ENCODE measurements around the gene ASPSCR1. TPM values are rescaled to one million over a fixed set of nuclear protein-coding genes. Genes with fewer than 3 reads are reported as not detected.

ASPSCR1 gene
- total RNA-seq, 4 donors from 2014 or later: 24.0 to 44.7 (median 32.0) TPM

DNA sequence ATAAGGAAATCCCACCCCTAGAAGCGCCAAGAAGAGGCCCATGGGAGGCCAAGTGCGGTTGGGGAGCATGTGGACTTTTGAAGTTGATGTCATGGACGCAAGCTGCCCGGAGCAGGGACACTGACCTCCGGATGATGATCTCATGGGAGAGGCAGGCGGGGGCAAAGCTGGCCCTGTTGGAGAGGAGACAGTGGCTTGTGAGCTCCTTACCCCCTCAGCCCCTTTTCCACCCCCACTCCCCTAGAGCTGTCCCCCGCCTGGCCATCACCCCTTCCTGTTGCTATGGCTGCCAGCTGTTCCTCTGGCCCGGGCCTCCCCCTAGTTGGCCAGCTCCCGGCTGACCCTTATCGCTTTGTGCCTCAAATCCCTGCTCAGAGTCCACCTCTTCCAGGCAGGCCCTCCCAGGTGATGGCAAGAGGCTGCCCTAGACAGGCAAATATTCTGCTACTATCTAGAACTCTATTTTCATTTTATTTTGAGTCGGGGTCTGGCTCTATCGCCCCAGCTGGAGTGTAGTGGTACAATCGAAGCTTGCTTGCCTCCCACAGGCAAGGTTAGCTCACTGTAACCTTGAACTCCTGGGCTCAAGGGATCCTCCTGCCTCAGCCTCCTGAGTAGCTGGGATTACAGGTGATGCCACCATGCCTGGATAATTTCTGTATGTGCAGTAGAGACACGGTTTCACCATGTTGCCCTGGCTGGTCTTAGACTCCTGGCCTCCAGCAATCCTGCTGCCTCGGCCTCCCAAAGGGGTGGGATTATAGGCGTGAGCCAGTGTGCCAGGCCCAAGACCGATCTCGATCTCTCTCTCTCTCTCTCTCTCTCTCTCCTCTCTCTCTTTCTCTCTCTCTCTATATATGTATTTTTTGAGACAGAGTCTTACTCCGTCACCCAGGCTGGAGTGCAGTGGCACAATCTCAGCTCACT, 23.0 kb upstream of the ASPSCR1 start:
- ATAC-seq: no peak
- Histone ChIP-seq H3K4me3 (no peak overlapping the region), H3K36me3 (no peaks in the 10 kb centered on the region), H3K4me1 (peaks cover 4 to 6% of the 10 kb centered on the region in 2 donors), H3K9me3 (no peaks in the 10 kb centered on the region), H3K27me3 (peaks cover 0 to 12% (median 7%) of the 10 kb centered on the region in 3 donors), H3K27ac (no peak overlapping the region)
- TF ChIP-seq POLR2A (IDR thresholded peaks at IDR 0.05) (no peak), CTCF (IDR thresholded peaks at IDR 0.05 in 4 of 5, conservative IDR thresholded peaks at IDR 0.05 in 1 of 5) (no peak)
- in situ Hi-C loops (cut with MboI; ENCODE audit: low sequenced_read_pairs in 4 of 4): no loop called here
- intact Hi-C loops (cut with DNase I; ENCODE audit: low total_unique reads): no loop called here
- no peak for DNase-seq

- no peaks in the 10 kb centered on the region for H3K36me3 ChIP-seq
- in situ Hi-C loops (cut with MboI; ENCODE audit: low sequenced_read_pairs in 4 of 4): no loop called here
- intact Hi-C loops (cut with DNase I; ENCODE audit: low total_unique reads): no loop called here
- H3K27me3 ChIP-seq: peaks cover 3 to 16% (median 9%) of the 10 kb centered on the region in 3 donors
- H3K9me3 ChIP-seq: no peaks in the 10 kb centered on the region
- no peak overlapping the region for H3K27ac ChIP-seq
- peaks cover 4 to 7% of the 10 kb centered on the region in 2 donors for H3K4me1 ChIP-seq
- H3K4me3 ChIP-seq: no peak overlapping the region
- TF ChIP-seq POLR2A (IDR thresholded peaks at IDR 0.05) (no peak), CTCF (IDR thresholded peaks at IDR 0.05 in 4 of 5, conservative IDR thresholded peaks at IDR 0.05 in 1 of 5) (no peak)
- ATAC-seq (no peak), DNase-seq (no peak)
These were observed 22.3 kb upstream of the ASPSCR1 start for GRCh38 chr17:81955058-81955681.

DNA sequence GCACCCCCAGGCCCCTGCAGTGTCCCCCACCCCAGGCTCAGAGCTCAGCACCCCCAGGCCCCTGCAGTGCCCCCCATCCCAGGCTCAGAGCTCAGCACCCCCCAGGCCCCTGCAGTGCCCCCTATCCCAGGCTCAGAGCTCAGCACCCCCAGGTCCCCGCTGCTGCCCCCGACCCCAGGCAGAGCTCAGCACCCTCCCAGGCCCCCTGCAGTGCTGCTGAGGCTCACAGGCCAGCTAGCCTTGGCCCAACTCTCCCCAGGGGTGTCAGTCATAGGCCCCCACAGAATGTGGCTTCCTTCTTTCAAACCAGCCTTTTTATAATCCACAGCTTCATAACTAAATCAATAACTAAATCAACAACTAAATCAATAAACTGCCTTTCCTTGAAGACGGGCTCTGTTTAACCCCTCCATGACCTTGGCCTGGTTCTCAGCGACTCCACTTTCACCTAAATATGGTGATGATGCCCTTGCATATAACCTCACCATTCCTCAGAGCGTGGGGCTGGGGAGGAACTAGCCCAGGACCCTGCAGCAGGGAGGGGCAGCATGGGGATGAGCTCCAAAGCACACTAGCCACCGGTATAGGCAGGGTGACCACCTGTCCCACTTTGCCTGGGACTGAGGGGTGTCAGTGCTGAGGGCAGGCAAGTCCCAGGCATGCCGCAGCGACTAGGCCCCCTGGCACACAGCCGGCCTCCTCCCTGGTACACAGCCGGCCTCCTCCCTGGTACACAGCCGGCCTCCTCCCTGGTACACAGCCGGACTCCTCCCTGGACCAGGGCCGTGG, 21.5 kb upstream of the ASPSCR1 start:
- intact Hi-C loops (cut with DNase I; ENCODE audit: low total_unique reads): no loop called here
- in situ Hi-C loops (cut with MboI; ENCODE audit: low sequenced_read_pairs in 4 of 4): no loop called here
- no peaks in the 10 kb centered on the region for H3K9me3 ChIP-seq
- H3K27ac ChIP-seq: no peak overlapping the region
- peaks cover 7 to 21% (median 13%) of the 10 kb centered on the region in 3 donors for H3K27me3 ChIP-seq
- DNase-seq (no peak), ATAC-seq (no peak)
- no peaks in the 10 kb centered on the region for H3K36me3 ChIP-seq
- TF ChIP-seq POLR2A (IDR thresholded peaks at IDR 0.05) (no peak), CTCF (IDR thresholded peaks at IDR 0.05 in 4 of 5, conservative IDR thresholded peaks at IDR 0.05 in 1 of 5) (no peak)
- no peak overlapping the region for H3K4me3 ChIP-seq
- H3K4me1 ChIP-seq: peaks cover 4 to 10% of the 10 kb centered on the region in 2 donors

DNA sequence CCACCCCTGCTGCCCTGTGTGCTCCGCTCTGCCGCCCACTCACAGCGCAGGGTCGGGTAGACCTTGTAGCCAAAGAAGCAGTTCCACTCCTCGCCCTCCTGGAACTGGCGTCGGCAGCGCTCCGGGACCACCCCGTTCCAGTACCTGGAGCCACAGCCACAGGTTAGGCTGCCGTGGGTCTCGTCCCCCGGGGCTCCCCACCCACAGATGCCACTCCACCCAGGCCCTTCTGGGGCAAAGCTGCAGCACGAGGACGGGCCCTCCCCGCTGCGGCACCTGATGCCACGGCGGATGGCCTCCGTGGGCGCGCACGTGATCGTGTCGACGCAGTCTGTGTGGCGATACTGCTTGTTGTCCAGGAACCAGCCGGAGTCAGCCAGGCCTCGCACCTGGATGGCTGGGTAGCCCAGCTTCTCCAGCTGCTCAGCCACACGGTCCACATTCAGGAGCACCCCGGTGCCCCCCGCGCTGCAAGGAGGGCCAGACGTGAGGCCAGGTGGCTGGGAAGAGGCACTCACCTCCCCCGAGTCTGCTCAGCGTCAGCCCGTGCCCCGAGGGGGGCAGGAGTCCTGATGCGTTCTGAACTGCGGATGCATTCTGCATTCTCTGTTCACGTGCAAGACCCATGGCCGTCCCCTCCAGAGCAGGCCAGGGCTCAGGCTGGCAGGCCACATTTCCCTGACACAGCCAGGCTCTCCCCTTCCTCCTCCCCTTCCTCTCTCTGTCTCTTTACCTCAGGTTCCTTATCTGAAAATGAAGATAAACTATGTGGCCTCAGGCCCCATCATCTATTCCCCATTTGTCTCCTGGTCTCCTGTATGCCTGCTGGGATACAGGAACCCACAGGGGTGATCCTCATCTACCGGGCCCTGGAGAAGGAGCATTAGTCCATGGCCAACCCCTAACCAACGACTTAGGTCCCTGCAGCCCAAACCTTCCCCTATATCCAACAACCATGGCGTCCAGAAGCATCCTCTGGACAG, 20.5 kb upstream of the ASPSCR1 start:
- H3K4me1 ChIP-seq: peaks cover 4 to 10% of the 10 kb centered on the region in 2 donors
- ATAC-seq (no peak), DNase-seq (no peak)
- H3K27ac ChIP-seq: no peak overlapping the region
- no peaks in the 10 kb centered on the region for H3K36me3 ChIP-seq
- H3K9me3 ChIP-seq: no peaks in the 10 kb centered on the region
- H3K27me3 ChIP-seq: peaks cover 7 to 21% (median 15%) of the 10 kb centered on the region in 3 donors
- H3K4me3 ChIP-seq: no peak overlapping the region
- in situ Hi-C loops (cut with MboI; ENCODE audit: low sequenced_read_pairs in 4 of 4): no loop called here
- intact Hi-C loops (cut with DNase I; ENCODE audit: low total_unique reads): no loop called here
- TF ChIP-seq CTCF (IDR thresholded peaks at IDR 0.05 in 4 of 5, conservative IDR thresholded peaks at IDR 0.05 in 1 of 5) (no peak), POLR2A (IDR thresholded peaks at IDR 0.05) (no peak)
